Colonic mucosa (tissue), 4 donors: Measurements from ENCODE around the gene RIPK4. TPM values are rescaled to one million over a fixed set of nuclear protein-coding genes. Genes with fewer than 3 reads are reported as not detected.

Experiments used
- DNase-seq: peaks from one replicate; pipeline ENCODE4 v3.0.0-alpha.2; 2020
- H3K27ac ChIP-seq: fragments of 200-600 bp; one replicate; pipeline ENCODE4 v1.8.0; 2021
- H3K27me3 ChIP-seq: fragments of 200-600 bp; one replicate; pipeline ENCODE4 v1.8.0; 2021
- H3K36me3 ChIP-seq: fragments of 200-600 bp; one replicate; pipeline ENCODE4 v1.8.0; 2021
- H3K4me1 ChIP-seq: fragments of 200-600 bp; one replicate; pipeline ENCODE4 v1.8.0; 2021; ENCODE audit warnings: mild to moderate bottlenecking
- H3K4me3 ChIP-seq: fragments of 200-600 bp; one replicate; pipeline ENCODE4 v1.8.0; 2021
- H3K9ac ChIP-seq, 2 donors: one replicate each; pipeline ENCODE4 v1.7.0; 2013; ENCODE audit warnings: control low read depth in 2 of 2, low read depth in 2 of 2, low read length in 2 of 2
- H3K9me3 ChIP-seq: fragments of 200-600 bp; one replicate; pipeline ENCODE4 v1.8.0; 2021
- CTCF ChIP-seq: fragments of 200-600 bp; IDR thresholded peaks from one replicate; pipeline ENCODE4 v1.8.0; 2022; ENCODE audit warnings: antibody characterized with exemption, mild to moderate bottlenecking
- intact Hi-C: fragments of 100-400 bp; cut with DNase I; formaldehyde crosslinking; loops from one replicate; pipeline ENCODE4 v1.14.1; 2022
- total RNA-seq, 2 donors: library from RNA; stranded (reverse); fragmentation: NEBNext Ultra II Directional in 1 of 2; extraction: Animal tissue kit (Norgen Biotek cat#: 25700) in 1 of 2; gene quantifications; one replicate each; pipeline ENCODE4 v1.2.1, GENCODE V29; 2021
- donor health status: healthy.
- donor health status: DM: no; HTN: no; CAD: no.
- donor health status: DM: no; HTN: no; CAD: no.

RIPK4 gene
- total RNA-seq, 2 donors from 2014 or later, result 10.1 to 10.5 TPM

GRCh38 chr21:41805038-41805437 is 38.2 kb upstream of the RIPK4 start:
- Histone ChIP-seq H3K27ac (no peak overlapping the region), H3K27me3 (no peaks in the 10 kb centered on the region), H3K36me3 (no peaks in the 10 kb centered on the region), H3K4me1 (no peaks in the 10 kb centered on the region), H3K4me3 (no peak overlapping the region), H3K9me3 (no peaks in the 10 kb centered on the region), H3K9ac (no peak overlapping the region)
- no peak for DNase-seq
- intact Hi-C loops, result no loop called here
- no peak for TF ChIP-seq CTCF

- intact Hi-C loops, result no loop called here
Observed at GRCh38 chr21:41804381-41804780, 37.5 kb upstream of the RIPK4 start.

GRCh38 chr21:41803316-41803715 is 36.5 kb upstream of the RIPK4 start:
- H3K4me3 ChIP-seq, result no peak overlapping the region
- intact Hi-C loops, result no loop called here
- no peaks in the 10 kb centered on the region for H3K36me3 ChIP-seq
- no peaks in the 10 kb centered on the region for H3K9me3 ChIP-seq
- no peaks in the 10 kb centered on the region for H3K27me3 ChIP-seq
- H3K9ac ChIP-seq, result no peak overlapping the region
- no peak for TF ChIP-seq CTCF
- no peak overlapping the region for H3K27ac ChIP-seq
- DNase-seq, result no peak
- H3K4me1 ChIP-seq, result no peaks in the 10 kb centered on the region

More at GRCh38 chr21:41804381-41804780, 37.5 kb upstream of the RIPK4 start:
- Histone ChIP-seq H3K27me3 (no peaks in the 10 kb centered on the region), H3K9ac (no peak overlapping the region), H3K36me3 (no peaks in the 10 kb centered on the region), H3K9me3 (no peaks in the 10 kb centered on the region), H3K4me1 (no peaks in the 10 kb centered on the region), H3K4me3 (no peak overlapping the region), H3K27ac (no peak overlapping the region)
- no peak for TF ChIP-seq CTCF
- DNase-seq, result no peak

GRCh38 chr21:41802684-41803083 is 35.8 kb upstream of the RIPK4 start:
- H3K36me3 ChIP-seq, result no peaks in the 10 kb centered on the region
- no peaks in the 10 kb centered on the region for H3K4me1 ChIP-seq
- no peaks in the 10 kb centered on the region for H3K9me3 ChIP-seq
- H3K4me3 ChIP-seq, result no peak overlapping the region
- no peak overlapping the region for H3K9ac ChIP-seq
- H3K27me3 ChIP-seq, result no peaks in the 10 kb centered on the region
- H3K27ac ChIP-seq, result no peak overlapping the region
- intact Hi-C loops, result no loop called here
- DNase-seq, result peak; percentile 39
- no peak for TF ChIP-seq CTCF

- no peak for DNase-seq
- H3K9ac ChIP-seq, result no peak overlapping the region
- no peak overlapping the region for H3K4me3 ChIP-seq
- no peaks in the 10 kb centered on the region for H3K27me3 ChIP-seq
- no peak for TF ChIP-seq CTCF
- H3K4me1 ChIP-seq, result no peaks in the 10 kb centered on the region
- no peak overlapping the region for H3K27ac ChIP-seq
- H3K36me3 ChIP-seq, result no peaks in the 10 kb centered on the region
- intact Hi-C loops, result no loop called here
- H3K9me3 ChIP-seq, result no peaks in the 10 kb centered on the region
Observed at GRCh38 chr21:41802198-41802584, 35.3 kb upstream of the RIPK4 start.
